HG03135 (cell line): Measurements from ENCODE around the gene PCDHA1.
"Not testable (repeated sequence)": the region's sequence is repeated elsewhere in the genome, so short reads cannot be mapped to it uniquely, and the experiment has no call there.

ENCODE experiments used
- ATAC-seq: cut with Tn5 transposase; IDR thresholded peaks from one replicate; pipeline ENCODE4 v1.9.1; 2021; ENCODE audit warnings: mild to moderate bottlenecking, moderate library complexity; ENCODE audit not compliant: unreplicated experiment

Gene PCDHA1

DNA sequence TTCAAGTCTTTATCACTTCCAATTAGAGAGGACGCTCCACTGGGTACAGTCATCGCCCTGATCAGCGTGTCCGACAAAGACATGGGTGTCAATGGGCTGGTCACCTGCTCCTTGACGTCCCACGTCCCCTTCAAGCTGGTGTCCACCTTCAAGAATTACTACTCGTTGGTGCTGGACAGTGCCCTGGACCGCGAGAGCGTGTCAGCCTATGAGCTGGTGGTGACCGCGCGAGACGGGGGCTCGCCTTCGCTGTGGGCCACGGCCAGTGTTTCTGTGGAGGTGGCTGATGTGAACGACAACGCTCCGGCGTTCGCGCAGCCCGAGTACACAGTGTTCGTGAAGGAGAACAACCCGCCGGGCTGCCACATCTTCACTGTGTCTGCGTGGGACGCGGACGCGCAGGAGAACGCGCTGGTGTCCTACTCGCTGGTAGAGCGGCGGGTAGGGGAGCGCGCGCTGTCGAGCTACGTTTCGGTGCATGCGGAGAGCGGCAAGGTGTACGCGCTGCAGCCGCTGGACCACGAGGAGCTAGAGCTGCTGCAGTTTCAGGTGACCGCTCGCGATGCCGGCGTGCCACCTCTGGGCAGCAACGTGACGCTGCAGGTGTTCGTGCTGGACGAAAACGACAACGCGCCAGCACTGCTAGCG lies 22.4 kb downstream of the PCDHA1 start:
- not testable (repeated sequence) for ATAC-seq

DNA sequence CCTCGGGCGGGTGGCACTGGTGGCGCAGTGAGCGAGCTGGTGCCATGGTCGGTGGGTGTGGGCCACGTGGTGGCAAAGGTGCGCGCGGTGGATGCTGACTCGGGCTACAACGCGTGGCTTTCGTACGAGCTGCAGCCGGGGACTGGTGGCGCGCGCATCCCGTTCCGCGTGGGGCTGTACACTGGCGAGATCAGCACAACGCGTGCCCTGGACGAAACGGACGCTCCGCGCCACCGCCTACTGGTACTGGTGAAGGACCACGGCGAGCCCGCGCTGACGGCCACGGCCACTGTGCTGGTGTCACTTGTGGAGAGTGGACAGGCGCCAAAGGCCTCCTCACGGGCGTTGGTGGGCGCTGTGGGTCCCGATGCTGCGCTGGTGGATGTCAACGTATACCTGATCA lies 22.9 kb downstream of the PCDHA1 start:
- ATAC-seq, result no peak

DNA sequence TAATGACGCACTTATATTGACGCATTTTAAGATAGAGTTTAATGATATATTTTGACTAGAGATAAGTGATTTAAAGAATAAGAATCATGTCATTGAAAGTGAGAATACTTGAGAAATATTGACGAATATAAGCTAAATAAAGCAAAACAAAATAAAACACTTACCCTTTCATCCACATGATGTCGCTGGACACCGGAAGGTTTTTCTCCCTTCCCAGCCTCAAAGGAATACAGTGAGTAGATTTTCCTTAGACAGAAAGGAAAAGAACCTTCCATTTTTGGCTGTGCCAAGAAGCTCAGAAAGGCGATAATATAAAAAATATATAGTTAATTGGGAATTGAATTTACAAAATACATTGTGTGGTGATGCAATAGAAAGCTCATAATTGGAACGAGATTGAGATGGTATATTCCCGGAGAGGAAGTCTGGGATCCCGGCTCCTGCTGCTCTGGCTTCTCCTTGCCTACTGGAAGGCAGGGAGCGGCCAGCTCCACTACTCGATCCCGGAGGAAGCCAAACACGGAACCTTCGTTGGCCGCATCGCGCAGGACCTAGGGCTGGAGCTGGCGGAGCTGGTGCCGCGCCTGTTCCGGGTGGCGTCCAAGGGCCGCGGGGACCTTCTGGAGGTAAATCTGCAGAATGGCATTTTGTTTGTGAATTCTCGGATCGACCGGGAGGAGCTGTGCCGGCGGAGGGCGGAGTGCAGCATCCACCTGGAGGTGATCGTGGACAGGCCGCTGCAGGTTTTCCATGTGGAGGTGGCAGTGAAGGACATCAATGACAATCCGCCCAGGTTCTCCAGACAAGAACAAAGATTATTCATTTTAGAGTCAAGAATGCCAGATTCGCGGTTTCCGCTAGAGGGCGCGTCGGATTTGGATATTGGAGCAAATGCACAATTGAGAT lies 35.7 kb downstream of the PCDHA1 start, which contains the start of gene PCDHA5:
Gene PCDHA5, plus strand, starts transcription at position 239 of the 906 bp plus-strand sequence.
- no peak for ATAC-seq

DNA sequence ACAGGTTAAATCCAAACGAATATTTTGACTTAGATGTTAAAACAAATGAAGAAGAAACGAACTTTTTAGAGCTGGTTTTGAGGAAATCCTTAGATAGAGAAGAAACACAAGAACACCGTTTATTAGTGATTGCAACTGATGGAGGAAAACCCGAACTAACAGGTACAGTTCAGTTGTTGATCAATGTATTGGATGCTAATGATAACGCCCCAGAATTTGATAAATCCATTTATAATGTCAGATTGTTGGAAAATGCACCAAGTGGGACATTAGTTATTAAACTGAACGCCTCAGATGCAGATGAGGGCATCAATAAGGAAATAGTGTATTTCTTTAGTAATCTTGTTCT lies 36.3 kb downstream of the PCDHA1 start:
- ATAC-seq, result no peak

DNA sequence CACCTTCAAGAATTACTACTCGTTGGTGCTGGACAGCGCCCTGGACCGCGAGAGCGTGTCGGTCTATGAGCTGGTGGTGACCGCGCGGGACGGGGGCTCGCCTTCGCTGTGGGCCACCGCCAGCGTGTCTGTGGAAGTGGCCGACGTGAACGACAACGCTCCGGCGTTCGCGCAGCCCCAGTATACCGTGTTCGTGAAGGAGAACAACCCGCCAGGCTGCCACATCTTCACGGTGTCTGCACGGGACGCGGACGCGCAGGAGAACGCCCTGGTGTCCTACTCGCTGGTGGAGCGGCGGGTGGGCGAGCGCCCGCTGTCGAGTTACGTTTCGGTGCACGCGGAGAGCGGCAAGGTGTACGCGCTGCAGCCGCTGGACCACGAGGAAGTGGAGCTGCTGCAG lies 37.0 kb downstream of the PCDHA1 start:
- not testable (repeated sequence) for ATAC-seq

DNA sequence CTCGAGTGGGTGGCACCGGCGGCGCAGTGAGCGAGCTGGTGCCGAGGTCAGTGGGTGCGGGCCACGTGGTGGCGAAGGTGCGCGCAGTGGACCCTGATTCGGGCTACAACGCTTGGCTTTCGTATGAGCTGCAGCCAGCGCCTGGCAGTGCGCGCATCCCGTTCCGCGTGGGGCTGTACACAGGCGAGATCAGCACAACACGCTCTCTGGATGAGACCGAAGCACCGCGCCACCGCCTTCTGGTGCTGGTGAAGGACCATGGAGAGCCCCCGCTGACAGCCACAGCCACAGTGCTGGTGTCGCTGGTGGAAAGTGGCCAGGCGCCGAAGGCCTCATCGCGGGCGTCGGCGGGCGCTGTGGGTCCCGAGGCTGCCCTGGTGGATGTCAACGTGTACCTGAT lies 37.5 kb downstream of the PCDHA1 start:
- ATAC-seq, result no peak

DNA sequence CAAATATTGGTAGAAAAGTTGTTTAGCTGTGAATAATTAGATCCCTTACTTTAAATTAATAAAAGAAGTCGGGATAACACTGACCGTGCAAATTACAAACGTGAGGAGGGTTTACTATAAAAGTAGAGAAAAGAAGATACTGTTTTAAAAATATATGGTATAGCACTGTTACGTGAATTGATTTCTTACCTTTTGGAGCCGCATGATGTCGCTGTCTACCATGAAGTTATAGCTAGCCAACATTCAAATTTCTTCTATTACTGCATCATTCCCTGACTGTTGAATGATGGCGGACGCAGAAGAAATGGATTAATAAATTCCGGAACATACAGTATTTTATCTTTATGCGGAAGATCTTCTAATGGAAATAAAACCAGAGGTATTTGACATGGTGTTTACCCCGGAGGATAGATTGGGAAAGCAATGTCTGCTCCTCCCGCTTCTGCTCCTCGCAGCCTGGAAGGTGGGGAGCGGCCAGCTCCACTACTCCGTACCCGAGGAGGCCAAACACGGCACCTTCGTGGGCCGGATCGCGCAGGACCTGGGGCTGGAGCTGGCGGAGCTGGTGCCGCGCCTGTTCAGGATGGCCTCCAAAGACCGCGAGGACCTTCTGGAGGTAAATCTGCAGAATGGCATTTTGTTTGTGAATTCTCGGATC lies 41.9 kb downstream of the PCDHA1 start, which contains the start of gene PCDHA6:
Gene PCDHA6, plus strand, starts transcription at position 257 of the 658 bp plus-strand sequence. Its CDS starts 132 bp downstream, at position 389.
- ATAC-seq, result no peak

- no peak for ATAC-seq
Observed at GRCh38 chr5:140828362-140828737, 42.4 kb downstream of the PCDHA1 start.

- not testable (repeated sequence) for ATAC-seq
Observed at GRCh38 chr5:140829511-140830501, 43.9 kb downstream of the PCDHA1 start.

GRCh38 chr5:140833993-140834392 lies 48.1 kb downstream of the PCDHA1 start, which contains the start of gene PCDHA7:
Gene PCDHA7, plus strand, starts transcription at chr5:140834269. Its CDS starts 115 bp downstream, at chr5:140834384.
- ATAC-seq, result no peak

GRCh38 chr5:140834439-140835008 lies 48.6 kb downstream of the PCDHA1 start:
- not testable (repeated sequence) for ATAC-seq

- ATAC-seq, result no peak
Observed at GRCh38 chr5:140835622-140836510, 49.9 kb downstream of the PCDHA1 start.

DNA sequence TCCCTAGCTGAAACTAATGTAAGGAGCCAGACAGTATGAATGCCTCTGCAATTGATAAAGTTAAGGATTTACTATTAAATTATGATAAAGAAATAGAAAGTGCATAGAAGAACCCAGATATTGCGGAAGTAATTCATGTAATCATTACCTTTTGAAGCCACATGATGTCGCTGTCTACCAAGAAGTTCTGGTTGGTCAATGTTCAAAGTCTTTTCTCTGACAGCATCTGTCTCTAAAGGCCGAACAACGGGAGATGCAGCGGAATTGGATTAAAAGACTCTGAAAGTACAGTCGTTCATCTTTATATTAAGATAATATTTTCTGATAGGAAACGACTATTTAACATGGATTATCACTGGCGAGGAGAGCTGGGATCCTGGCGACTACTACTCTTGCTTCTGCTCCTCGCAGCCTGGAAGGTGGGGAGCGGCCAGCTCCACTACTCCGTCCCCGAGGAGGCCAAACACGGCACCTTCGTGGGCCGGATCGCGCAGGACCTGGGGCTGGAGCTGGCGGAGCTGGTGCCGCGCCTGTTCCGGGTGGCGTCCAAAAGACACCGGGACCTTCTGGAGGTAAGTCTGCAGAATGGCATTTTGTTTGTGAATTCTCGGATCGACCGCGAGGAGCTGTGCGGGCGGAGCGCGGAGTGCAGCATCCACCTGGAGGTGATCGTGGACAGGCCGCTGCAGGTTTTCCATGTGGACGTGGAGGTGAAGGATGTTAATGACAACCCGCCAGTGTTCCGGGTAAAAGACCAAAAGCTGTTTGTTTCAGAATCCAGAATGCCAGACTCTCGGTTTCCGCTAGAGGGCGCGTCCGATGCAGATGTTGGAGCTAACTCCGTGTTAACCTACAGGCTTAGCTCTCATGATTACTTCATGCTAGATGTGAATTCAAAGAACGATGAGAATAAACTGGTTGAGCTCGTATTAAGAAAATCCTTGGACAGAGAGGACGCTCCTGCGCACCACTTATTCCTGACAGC lies 55.3 kb downstream of the PCDHA1 start, which contains the start of gene PCDHA8:
Gene PCDHA8, plus strand, starts transcription at position 210 of the 985 bp plus-strand sequence. Its CDS starts 135 bp downstream, at position 345.
- no peak for ATAC-seq

GRCh38 chr5:140842798-140843733 lies 57.1 kb downstream of the PCDHA1 start:
- ATAC-seq, result no peak

GRCh38 chr5:140848139-140849102 lies 62.5 kb downstream of the PCDHA1 start, which contains the start of gene PCDHA9:
Gene PCDHA9, plus strand, starts transcription at chr5:140848382. Its CDS starts 114 bp downstream, at chr5:140848496.
- ATAC-seq, result not testable (repeated sequence)
